DND-41 (cell line): Measurements from ENCODE around the gene RPL35A.

Experiments
- EZH2 ChIP-seq: IDR thresholded peaks from 3 replicates; pipeline ENCODE4 v1.6.1; 2012; ENCODE audit warnings: borderline replicate concordance, low read depth, mild to moderate bottlenecking, moderate library complexity, low read length, inconsistent platforms; ENCODE audit not compliant: severe bottlenecking
- TF ChIP-seq, protein P1 (sequence below): IDR thresholded peaks from 2 replicates; pipeline ENCODE4 v1.5.1; 2012; ENCODE audit warnings: borderline replicate concordance, low read length, moderate library complexity, mild to moderate bottlenecking; ENCODE audit not compliant: poor library complexity, severe bottlenecking; ENCODE audit errors: extremely low read depth

- TF ChIP-seq, protein P1, sequence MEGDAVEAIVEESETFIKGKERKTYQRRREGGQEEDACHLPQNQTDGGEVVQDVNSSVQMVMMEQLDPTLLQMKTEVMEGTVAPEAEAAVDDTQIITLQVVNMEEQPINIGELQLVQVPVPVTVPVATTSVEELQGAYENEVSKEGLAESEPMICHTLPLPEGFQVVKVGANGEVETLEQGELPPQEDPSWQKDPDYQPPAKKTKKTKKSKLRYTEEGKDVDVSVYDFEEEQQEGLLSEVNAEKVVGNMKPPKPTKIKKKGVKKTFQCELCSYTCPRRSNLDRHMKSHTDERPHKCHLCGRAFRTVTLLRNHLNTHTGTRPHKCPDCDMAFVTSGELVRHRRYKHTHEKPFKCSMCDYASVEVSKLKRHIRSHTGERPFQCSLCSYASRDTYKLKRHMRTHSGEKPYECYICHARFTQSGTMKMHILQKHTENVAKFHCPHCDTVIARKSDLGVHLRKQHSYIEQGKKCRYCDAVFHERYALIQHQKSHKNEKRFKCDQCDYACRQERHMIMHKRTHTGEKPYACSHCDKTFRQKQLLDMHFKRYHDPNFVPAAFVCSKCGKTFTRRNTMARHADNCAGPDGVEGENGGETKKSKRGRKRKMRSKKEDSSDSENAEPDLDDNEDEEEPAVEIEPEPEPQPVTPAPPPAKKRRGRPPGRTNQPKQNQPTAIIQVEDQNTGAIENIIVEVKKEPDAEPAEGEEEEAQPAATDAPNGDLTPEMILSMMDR: no peak
- TF ChIP-seq EZH2: no peak
These were observed 7.8 kb downstream of the RPL35A start for GRCh38 chr3:197957790-197958133.
